RPMI8226 (cell line): ENCODE measurements around the gene AKAP6.
"Not testable (repeated sequence)": the region's sequence is repeated elsewhere in the genome, so short reads cannot be mapped to it uniquely, and the experiment has no call there.

ENCODE experiments used
- DNase-seq: peaks from one replicate; pipeline ENCODE4 v3.0.0-alpha.2; 2015

AKAP6 gene

DNA sequence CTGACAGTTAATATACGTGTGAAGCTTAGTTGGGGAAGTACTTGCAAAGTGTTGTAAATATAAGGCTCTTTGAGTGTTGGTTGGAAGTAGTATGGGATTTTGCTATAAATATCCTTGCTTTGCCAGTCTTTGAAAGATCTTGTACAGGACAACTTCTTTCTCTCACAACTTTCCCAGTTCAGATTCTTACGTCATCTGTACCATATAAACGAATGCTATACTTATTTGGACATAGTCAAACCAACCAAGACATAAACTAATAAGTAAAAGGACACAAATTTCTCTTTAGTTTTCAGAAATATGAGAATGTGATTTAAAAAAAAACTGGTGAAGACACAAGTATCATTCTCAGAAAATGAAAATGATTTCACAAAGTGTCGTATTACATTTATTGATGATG, 456.5 kb downstream of the AKAP6 start:
- DNase-seq = no peak

DNA sequence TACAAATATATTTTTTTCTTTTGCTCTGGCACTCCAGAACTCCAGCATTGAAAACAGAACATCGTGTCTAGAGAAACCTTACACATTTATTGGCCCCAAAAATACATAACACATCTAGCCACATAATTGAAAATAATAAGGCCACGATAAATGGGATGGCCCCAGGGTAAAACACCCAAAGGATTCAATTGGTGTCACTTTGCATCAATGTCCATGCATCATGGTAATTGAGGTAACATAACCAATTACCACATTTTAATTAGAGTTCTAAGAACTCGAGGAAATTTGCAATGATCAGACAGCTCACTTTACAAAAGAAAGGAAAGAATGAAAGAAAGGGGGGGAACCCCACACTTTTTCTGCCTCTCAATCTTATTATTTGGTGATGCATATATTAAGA, 457.8 kb downstream of the AKAP6 start:
- DNase-seq = no peak

DNA sequence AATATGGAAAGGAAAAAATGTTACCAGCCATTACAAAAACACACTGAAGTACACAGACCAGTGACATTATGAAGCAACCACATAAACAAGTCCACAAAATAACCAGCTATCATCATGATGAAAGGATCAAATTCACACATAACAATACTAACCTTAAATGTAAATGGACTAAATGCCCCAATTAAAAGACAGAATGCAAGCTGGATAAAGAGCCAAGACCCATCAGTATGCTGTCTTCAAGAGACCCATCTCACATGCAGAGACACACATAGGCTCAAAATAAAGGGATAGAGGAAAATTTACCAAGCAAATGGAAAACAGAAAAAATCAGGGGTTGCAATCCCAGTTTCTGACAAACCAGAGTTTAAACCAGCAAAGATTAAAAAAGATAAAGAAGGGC, 463.9 kb downstream of the AKAP6 start:
- not testable (repeated sequence) for DNase-seq

DNA sequence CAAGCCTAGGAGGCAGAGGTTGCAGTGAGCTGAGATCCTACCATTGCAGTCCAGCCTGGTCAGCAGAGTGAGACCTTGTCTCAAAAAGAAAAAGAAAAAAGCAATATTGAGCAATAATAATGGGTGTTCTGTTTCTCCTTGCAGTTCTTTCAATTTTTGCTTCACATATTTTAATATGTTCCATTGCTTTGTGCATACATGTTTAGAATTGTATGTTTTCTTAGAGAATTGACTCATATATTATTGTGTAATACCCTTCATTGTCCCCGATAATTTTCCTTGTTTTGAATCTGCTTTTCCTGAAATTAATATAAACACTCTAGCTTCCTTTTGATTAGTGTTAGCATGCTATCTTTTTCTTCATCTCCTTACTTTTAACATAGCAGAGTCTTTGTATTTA, 471.2 kb downstream of the AKAP6 start:
- no peak for DNase-seq

DNA sequence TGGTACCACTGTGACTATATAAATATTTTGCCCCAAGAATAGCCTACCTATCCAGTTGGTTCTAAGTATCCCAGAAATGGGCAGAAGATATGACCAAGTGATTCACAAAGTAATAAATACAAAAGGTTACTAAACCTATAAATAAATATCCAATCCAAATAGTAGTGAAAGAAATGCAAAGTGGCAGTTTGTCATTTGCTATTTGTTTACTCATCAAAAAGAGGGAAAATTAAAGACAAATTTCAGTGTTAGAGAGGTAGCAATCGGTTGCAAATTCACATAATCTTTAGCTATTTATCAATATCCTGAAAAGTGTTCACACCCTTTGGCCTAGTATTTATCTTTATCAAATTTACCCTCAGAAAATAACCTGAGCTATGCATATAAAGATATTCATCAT, 473.2 kb downstream of the AKAP6 start:
- no peak for DNase-seq

DNA sequence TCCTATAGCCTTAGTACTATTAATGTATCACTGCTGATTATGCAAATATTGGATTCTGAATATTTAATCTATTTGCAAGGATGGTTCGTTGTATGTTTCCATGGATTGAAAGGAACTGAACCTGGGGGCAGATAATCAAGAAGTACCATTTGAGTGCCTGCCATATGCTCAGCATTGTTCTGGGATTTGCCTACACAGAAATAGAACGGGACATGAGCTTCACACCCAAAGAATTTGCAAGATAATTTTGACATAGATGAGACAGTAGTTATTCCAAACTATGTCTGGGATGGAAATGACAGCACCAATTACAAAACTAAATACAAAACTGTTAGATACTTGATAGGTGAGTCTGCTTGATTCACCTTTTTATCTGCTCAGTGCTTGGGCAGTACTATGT, 476.9 kb downstream of the AKAP6 start:
- no peak for DNase-seq

DNA sequence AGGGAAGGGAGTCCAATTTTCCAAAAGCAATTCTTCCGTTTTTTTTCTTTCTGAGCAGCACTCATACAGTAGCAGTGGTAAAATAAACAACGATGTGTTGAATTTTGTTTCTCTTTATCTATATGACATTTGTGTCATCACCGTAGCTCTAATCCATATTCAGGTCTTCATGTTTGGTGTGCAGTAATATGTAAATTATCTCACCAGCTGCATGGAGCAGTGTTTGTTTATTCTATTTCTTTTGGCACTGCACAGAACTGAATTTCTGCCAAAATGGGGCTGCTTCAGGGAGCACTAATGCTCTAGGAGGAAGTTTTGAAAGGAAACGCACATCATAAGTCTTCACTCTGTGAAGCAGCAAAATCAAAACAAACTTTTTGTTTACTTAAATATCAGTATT, 479.5 kb downstream of the AKAP6 start:
- DNase-seq = no peak

DNA sequence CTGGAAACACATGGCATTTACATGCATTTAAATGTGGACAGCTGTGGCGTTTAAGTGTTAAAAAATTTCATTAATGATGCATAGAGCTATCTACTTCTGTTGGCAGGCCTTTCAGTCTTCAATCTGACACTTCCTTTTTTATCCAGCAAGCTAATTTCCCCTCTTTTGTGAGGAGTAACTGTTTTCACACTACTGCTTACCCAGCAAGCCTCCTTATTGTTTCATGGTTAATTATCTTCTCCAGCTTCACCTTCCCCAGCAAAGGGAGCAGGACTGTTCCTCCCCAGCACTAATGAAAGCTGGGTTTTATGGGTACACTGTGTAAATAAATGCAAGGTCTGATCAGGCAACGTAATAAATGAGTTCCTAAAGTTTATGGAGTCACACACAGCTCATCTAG, 480.2 kb downstream of the AKAP6 start:
- DNase-seq = no peak

DNA sequence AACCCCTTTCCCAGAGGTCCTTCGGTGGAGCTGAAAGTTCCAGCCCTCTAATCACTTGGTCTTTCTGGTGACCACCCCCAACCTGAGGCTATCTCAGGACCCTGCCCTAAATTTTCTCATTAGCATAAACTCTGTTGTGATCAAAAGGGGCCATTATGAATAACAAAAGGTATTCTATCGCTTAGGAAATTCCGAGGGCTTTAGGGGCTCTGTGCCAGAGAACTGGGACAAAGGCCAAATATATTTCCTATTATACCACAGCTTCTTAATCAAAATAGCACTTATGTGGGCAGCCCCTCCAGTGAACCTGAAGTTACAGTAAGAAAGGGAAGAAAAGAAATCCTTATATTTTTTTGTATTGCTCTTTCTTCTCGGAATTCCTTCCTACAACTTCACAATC, 484.3 kb downstream of the AKAP6 start:
- DNase-seq = no peak

DNA sequence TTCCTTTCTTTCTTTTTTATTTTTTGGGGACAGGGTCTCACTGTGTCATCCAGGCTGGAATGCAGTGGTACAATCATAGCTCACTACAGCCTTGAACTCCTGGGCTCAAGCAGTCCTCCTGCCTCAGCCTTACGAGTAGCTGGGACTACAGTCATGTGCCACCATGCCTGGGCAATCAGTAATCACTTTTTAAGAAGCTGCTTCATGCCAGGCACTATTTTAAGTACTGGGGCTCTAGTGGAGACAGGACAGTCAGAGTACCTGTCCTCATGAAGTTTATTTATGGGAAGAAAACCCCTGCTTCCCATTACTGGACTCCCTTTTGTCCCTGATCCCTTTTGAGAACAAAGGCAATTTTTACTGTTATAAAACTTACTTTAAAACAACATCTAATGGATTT, 485.6 kb downstream of the AKAP6 start:
- DNase-seq = no peak

DNA sequence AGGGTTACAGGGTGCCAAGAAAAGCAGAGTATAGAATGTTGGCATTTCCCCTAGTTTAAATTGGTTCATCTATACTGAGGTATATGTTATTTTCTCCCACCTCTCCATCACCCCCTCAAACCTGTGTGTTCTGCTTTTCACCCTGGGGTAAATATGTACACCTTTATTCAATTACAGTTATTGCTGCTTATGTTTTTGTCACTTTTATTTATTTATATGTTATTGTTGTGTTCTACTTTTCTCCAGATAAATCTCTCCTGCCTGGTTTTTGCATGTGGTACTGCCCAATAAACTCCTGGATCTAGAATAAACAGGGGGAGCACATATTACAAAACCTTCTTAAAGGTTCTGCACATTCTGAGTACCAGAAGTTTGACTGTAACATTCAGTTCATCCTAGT, 487.5 kb downstream of the AKAP6 start:
- no peak for DNase-seq

DNA sequence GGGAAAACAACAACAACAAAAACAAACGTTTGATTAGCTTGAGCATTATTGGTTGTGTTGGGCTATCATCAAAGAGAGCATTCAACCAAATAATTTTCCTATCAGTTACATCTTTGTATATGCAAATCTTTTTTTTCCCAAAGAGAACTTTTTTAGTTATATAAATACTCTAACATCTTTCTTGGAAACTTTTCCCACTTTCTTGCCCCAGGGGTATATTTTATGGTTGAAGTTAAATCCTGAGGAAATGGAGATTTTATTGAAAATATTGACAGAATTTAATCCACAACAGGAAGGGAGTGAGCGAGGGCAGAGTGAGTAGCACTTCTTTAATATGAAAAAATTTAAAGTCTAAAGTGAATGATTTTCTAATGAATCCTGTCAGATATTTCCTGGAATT, 488.7 kb downstream of the AKAP6 start:
- DNase-seq = no peak

DNA sequence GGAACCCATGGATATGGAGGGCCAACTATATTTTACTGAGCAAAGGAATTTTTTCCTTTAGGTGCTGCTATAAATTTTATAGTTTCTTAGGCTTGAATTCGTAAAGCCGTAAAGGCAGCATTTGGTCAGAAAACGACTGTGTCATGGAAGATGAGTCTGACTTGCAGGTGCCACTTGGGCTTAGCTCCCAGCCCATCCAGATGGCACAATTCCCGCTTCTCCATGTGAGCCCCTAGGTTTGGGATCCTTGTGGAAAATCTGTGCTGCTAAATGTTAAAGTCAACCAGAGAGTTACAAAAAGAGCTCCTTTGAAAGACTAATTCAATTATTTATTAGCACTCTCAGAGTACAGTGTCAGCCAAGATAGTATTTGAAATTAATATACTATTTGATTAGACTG, 489.5 kb downstream of the AKAP6 start:
- no peak for DNase-seq

DNA sequence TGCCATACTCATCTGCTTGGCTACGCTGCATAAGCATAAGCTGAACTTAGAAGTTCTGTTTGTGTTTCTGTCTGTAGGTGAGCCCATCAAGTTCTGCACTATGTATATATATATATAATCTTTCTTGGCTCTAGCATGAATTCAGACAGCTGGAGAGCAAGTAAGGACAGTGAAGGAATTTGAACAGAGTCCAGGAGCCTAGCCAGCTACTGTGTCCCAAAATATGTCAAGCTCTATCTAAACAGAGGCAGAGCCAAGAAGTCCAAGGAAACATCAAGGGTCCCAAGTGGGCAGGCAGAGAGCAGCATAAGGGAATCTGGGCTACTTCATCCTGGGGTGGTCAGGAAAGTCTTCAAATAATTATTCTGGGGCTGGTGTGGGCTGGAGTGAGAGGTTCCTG, 491.1 kb downstream of the AKAP6 start:
- no peak for DNase-seq

DNA sequence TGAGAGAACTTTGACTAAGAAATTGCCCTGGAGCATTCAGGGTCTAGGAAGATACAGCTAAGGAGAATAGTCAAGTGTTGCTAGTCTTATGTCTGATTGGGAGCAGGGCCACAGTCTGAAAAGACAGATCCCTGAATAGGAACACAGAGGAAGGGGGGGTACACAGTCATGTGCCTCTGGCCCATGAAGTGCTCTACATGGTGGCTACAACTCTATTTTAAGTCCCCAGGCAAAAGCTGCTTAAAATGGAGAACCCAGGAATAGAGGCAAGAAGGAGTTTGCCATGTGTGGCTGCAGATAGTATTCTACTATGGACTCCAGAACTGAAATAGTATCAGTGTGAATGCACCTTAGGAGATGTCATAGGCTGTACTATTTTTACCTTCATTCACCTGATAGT, 491.6 kb downstream of the AKAP6 start:
- DNase-seq = no peak

DNA sequence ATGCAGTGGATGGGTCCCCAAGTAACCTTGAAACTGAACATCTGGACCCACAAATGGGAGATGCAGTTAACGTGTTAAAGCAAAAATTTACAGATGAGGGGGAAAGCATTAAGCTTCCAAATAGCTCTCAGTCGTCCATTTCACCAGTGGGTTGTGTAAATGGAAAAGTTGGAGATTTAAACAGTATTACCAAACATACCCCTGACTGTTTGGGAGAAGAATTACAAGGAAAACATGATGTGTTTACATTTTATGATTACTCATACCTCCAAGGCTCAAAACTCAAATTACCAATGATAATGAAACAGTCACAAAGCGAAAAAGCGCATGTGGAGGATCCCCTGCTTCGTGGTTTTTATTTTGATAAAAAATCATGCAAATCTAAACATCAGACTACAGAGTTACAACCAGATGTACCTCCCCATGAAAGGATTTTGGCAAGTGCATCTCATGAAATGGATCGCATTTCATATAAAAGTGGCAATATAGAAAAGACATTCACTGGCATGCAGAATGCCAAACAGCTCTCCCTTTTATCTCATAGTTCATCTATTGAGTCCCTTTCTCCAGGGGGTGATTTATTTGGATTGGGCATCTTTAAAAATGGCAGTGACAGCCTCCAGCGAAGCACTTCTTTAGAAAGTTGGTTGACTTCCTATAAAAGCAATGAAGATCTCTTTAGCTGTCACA, 493.0 kb downstream of the AKAP6 start:
- no peak for DNase-seq

DNA sequence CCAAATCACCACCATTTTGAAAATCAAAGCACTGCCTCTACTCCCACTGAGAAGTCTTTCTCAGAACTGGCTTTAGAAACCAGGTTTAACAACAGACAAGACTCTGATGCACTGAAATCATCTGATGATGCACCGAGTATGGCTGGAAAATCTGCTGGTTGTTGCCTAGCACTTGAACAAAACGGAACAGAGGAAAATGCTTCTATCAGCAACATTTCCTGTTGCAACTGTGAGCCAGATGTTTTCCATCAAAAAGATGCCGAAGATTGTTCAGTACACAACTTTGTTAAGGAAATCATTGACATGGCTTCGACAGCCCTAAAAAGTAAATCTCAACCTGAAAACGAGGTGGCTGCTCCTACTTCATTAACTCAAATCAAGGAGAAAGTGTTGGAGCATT, 494.6 kb downstream of the AKAP6 start:
- no peak for DNase-seq

DNA sequence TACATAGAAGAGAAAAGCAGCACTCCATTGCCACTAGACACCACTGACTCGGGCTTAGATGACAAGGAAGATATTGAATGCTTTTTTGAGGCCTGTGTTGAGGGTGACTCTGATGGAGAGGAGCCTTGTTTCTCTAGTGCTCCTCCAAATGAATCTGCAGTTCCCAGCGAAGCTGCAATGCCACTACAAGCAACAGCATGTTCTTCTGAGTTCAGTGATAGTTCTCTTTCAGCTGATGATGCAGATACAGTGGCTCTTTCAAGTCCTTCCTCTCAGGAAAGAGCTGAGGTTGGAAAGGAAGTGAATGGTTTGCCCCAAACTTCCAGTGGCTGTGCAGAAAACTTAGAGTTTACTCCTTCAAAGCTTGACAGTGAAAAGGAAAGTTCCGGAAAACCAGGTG, 495.1 kb downstream of the AKAP6 start:
- DNase-seq = no peak

DNA sequence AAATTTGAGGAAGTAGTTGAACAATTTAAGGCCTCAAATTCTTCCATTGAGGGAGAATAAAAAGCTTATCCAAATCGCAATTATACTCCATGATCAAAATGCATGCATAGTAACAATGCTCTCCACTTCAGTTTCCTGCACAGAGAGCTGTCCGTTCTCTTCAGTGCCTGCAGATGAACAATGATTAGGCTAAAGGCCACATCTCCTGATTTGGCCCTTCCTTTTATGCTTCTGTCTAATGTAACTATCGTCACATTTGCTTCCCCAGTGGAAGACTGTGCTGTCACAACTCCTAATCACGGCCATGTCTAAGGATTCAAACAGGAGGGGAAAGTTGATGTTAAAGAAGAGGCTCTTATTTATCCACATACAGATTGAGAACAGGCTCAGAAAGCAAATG, 496.0 kb downstream of the AKAP6 start:
- DNase-seq = no peak

DNA sequence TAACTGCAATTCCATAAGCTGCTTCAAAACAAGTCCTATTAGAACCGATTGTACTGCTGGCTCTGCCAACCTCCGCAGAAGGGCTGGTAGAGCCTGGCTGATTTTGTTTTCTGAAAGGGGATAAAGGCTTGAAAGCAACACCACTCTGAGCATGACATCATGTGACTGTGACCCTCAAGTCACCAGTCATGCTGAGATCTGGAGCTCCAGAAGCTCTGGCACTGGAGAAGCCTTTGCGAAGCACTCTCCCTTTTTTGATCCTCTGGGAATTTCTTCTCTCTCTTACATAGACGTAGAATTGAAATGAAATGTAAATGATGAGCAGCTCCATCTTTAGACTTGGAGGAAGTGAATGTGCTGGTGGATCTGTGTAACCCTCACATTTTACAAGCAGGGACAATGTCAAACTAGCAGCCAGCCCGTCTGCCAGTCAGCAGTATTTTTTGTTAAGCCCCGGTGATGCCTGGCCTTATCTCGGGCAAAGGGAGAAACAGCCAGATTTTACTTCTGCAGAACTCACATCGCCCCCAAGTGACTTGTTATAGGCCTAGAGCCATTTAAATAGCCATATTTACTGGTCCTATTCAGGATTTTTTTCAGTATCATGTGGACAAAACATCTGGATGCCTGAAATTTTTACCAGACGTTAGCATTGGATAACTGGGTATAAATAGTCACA, 497.4 kb downstream of the AKAP6 start:
- DNase-seq = no peak

DNA sequence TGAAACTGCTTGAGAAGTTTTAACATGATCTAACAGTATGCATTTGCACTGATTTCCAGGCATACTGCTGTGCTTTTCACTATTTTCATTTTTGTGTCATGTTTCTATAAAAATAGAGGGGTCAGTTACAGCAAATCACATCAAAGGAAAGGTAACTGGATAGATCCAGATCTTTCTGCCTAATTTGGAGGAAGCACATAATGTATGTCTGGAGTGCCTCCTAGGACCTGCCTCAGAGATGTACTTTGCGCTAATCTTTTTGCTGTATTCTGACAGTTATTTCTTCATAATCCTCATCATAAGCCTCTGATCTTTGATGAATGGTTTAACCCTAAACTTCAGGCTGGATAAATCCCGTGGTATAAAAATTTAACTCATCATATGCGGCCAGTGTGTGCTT, 498.4 kb downstream of the AKAP6 start:
- DNase-seq = no peak

DNA sequence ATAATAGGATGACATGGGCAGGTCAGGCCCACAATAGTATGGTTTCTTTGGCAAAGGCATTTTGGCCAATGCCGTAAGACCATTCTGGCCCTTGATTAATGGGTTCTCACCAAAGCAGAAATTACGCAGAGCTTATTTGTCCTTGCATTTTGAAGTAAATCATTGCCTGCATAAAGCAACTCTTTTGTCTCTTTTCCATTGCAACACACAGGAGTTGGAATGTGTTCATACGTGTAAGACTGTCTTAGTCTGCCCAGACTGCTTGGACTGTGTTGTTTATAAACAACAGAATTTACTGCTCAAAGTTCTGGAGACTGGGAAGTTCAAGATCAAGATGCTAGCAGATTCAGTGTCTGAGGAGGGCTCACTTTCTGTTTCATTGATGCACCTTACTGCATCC, 506.8 kb downstream of the AKAP6 start:
- DNase-seq = no peak

DNA sequence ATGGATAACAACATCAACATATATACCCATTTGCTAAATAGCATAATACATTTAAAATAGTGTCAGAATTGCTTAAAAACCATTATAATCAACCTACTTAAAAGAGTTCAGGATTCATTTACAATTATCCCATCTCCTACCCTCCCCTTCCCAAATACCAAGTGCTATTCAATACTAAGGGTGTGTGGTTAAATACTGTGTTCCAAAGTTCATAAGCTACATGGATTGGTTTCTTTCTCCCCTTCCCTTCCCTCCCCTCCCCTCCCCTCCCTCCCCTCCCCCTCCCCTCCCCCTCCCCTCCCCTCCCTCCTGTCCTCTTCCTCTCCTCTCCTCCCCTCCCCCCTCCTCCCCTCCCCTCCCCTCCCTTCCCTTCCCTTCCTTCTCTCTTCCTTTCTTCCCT, 512.6 kb downstream of the AKAP6 start:
- DNase-seq = no peak

DNA sequence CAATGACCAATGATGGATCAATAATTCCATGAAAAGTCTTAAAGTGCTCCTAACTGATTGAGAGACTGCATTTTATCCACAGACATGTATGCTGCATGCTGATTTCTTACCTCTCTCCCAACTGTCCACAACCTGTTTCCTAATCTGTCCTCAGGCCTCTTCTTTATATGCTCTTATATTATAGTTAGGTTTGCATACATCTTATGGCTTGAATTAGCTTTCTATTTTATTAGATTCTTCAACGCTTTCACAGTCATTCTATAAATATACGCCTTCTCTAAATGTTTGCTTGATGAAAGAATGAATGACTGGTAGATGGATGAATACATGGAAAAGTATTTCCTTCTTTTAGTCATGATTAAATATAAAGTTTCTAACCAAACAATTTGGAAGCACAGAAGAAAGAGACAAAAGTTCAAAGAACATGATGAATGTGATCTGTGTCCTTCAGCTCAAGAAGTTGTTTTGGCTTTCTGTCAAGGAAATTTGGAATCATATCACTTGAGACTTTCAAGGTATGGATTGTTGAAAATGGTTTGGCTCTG, 517.8 kb downstream of the AKAP6 start:
- no peak for DNase-seq

DNA sequence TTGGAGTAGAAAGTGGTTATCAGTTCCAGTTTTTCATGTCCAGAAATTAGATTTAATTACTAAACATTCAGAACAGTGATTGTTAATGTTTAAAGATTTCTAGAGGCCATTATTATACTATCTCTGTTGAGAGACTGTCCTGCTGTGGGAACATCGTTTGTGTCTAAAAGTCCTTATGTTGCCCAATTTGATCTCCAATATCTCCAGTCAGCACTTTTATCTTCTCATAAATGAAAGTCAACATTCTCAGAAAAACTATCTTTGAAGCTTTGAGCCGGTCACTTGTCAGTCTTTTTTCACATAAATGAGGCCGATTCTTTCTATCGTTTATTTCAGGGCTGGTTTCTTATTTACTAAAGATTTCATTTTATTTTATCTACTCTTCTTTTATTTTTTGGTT, 518.8 kb downstream of the AKAP6 start:
- no peak for DNase-seq
